GM21390 (cell line): Measurements from ENCODE around the gene METTL21C.
A peak's percentile ranks its signal among the peaks of the same experiment; 100 is the strongest.

ENCODE experiments used
- ATAC-seq: cut with Tn5 transposase; IDR thresholded peaks from one replicate; pipeline ENCODE4 v1.9.1; 2021; ENCODE audit not compliant: unreplicated experiment

The METTL21C gene

DNA sequence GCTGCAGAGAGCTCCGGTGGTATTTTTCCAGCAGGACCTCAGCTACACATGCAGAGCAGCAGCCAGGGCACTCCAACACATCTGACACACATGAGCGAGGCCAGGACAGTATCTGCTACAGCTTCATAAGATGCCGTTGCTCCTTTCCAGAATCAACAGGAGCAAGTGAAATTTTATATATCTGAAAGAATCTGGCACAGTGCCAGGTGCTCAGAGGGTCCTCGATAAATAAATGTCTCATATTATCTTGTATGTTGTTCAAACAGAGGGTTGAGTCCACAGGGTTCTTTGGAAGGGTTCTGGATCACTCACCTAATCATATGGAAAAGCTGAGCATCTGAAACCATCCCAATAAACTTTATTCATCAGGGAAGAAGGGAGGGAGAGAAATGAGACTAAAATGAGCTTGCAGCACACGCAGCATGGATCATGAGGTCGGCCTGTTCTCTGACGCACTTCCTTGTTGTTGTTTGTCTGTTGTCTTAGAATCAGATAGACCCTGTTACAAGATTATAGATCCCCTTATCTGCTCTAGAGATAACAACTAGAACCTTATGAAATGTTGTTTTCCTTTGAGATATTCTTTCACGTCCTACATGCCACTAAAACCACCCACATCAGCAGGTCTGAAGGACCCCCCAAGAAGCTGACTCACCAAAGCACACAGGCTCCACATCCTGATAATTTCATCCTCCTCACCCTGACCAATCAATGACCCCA, 3.2 kb upstream of the METTL21C start:
- ATAC-seq: no peak

GRCh38 chr13:102697264-102697663, 2.4 kb upstream of the METTL21C start:
- ATAC-seq: no peak

- no peak for ATAC-seq
These were observed 1.6 kb upstream of the METTL21C start for GRCh38 chr13:102696465-102696864.

GRCh38 chr13:102693776-102694175, 1.1 kb downstream of the METTL21C start:
- ATAC-seq: no peak

DNA sequence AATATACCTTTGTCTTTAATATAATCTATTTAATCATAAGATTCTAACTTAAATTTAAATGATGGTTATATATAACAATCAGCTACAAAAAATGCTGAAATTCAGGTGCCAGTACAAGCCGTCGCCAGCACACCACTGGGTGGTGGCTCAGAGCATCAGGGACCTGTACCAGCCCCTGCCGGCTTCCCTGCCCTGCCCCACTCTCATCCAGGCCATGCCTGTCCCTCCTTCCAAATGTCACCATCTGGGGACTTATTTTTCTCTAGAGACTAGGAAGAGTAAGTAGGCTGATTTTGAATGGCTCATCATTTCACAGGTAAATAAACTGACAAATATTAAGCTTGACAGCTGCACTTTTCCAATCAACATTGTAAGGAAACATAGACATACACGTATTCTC, 1.6 kb downstream of the METTL21C start:
- ATAC-seq: no peak

GRCh38 chr13:102692491-102692826, 2.4 kb downstream of the METTL21C start:
- no peak for ATAC-seq

GRCh38 chr13:102690883-102691282, 4.0 kb downstream of the METTL21C start:
- no peak for ATAC-seq

GRCh38 chr13:102688306-102688973, 6.4 kb downstream of the METTL21C start:
- ATAC-seq: no peak

GRCh38 chr13:102687520-102687919, 7.3 kb downstream of the METTL21C start:
- no peak for ATAC-seq

- no peak for ATAC-seq
These were observed 8.8 kb downstream of the METTL21C start for GRCh38 chr13:102686024-102686423.

- ATAC-seq: no peak
These were observed 11.2 kb downstream of the METTL21C start for GRCh38 chr13:102683637-102684036.

DNA sequence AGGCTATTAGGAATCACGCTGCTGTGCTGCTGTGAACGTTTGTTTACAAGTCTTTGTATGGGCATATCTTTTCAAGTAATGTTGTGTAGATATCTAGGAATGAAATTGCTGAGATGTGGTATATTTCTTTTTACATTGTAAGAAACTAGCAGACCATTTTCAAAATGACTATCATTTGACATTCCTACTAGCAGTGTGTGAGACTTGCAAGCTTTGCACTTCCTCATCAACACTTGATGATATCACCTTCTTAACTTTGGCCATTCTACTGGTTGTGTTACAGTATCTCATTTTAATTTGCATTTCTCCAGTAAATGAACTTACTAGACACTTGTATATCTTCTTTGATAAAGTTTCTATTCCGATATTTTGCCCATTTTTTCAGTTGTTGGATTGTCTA, 12.1 kb downstream of the METTL21C start:
- no peak for ATAC-seq

DNA sequence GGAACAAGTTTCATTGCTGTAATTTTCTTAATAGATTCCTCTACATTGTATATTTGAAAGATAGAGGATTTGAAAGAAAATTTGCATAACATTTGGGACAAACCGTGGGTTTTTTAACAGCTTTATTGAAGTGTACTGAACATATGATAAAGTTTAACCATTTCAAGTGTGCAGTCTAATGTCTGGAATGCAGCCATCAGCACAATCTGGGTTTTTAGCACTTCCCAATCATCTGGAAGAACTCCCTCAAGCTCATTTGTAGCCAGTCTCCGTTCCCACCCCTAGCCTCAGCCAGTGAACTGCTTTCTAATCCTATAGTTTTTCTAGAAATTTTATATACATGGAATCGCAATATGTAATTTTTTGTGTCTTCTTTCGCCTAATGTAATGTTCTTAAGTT, 12.6 kb downstream of the METTL21C start:
- no peak for ATAC-seq

DNA sequence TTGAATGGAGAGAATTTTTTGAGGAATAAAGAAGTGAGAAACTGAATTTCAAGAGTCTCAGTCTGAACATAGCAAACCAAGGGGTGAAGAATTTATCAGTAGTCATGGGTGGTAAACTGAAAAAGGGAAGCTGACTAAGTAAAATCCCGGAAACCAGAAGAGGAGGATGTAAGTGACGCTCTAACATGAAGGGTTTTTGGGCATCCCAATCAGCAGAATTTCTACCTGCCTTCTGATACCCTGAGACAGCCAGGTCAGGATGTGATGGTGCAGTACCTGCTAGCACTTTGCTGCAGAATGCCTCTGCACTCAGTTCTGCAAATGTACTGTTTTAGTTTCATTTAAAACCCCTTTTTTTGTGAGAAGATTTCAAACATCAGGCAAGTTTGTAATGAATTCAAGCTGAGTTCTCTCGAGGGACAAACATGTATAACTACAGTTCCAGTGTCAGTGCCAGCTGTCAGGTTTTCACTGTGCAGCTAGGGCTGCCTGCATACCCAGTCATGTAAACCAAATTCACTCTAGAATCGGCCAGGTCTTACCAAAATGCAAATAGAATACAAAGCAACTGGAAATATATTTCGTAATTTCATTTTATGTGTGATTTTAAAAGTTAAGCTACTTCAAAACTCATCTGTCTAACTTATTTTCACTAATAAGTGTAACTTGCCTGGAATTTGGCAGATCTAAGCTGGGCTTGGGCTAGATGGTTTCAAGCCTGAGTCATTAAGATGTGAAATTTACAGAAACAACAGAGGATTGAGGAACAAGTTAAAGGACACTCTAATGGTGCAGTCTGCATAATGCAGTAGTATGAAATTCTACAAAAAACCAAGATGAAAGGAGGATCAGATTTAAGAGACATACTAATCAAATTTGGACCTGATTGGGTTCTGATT, 13.8 kb downstream of the METTL21C start:
- ATAC-seq: peak; percentile 57

GRCh38 chr13:102680133-102680717, 14.6 kb downstream of the METTL21C start:
- ATAC-seq: no peak

- no peak for ATAC-seq
These were observed 15.3 kb downstream of the METTL21C start for GRCh38 chr13:102679449-102680132.

DNA sequence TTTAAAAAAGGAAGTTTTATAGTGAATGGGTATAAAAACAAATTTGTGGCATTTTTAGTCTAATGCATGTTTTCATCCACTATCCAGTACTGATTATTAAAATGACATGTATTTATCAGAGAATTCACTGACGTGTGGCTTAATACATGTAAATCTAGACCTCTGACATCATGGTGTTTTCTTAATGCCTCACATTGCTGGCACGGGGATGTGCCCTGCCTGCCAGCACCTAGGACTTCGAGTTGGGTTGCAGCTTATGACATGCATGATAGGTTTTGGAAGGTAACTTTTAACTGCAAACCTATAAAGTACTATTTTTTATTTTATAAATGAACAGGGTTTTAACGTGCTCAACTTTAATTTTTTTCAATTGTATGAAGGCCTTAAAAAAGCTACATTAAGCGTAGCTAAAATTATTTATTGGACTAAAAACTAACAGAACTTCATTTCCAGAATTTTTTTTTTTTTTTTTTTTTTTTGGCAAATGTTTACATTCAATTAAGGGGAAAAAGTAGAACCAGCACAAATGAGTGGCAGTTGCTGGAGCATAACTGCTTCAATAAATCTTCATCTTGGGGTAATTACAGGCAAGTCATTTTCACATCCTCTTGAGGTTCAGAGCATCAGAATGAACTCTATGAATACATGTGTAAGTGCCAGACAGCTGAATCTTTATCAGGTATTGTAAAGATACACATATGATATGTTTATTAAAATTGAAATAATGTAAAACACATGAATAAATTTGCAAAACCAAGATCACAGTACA, 16.3 kb downstream of the METTL21C start:
- ATAC-seq: no peak

DNA sequence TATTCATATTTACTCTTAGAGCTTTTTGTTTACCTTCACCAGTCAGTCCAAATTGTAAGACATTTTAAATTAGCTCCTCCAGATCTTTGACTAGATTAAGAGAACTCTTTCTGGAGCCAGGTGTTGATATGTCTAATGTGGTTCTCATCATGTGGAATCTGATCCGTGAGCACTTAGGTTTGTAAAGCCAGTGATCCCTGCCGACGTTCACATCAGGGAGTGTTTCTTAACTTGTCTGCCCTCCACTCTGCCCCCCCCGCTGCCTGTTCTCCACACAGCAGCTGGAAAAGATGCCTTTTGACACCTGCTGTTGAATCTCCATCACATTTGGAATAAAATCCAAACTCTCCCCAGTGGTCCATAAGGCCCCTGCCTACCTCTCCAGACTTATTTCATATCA, 17.7 kb downstream of the METTL21C start:
- no peak for ATAC-seq

GRCh38 chr13:102675115-102675514, 19.7 kb downstream of the METTL21C start:
- ATAC-seq: no peak

- no peak for ATAC-seq
These were observed 24.7 kb downstream of the METTL21C start for GRCh38 chr13:102670130-102670529.
